ENCODE results near the gene PAK4. TPM values are rescaled to one million over a fixed set of nuclear protein-coding genes. Genes with fewer than 3 reads are reported as not detected.

Gene PAK4
- total and polyA plus RNA-seq, 3 donors from 2014 or later, result 61.0 to 88.3 (median 84.3) TPM

DNA sequence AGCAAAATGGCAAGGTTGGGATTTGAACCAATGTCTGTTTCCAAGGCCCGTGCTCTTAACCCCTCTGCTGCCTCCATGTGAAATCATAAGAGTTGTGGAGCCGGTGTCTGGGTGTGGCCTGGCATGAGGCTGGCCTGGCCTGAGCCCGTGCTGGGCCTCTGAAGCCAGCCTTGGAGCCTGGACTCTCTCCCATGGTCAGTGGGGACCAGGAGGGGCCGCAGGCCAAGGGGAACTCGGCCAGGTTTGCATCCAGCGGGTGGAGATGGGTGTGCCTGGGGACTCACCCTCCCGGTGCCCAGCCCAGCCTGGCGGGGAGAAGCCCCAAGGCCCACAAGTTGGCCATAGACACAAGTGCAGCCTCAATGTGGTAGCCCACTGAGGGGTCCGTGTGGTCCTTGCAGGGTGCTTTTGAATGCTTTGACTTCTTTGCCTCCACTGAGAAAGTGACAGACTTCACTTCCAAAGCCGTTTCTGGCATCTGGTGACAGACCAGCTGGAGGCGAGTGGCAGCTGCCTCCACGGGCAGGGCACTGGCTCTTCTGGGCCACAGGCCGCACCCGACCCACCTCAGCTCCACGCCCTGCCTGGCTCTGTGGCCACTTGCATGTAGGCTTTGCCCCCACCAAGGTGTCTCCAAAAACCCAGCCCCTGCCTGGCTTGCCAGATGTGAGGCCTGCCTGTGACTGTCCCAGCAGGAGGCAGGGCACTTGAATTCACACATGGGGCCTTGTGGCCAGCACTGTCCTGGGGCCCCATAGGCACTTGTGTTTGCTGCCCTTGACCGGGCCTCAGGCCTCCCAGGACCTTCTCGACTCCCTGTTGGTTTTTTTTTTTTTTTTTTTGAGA, 45.0 kb downstream of the PAK4 start:
- no peak for DNase-seq
- H3K9me3 ChIP-seq, result no peaks in the 10 kb centered on the region
- no peak overlapping the region for H3K27ac ChIP-seq
- WGBS, 2 donors, result 76 to 82% methylated on average over 8 to 17 of the region's 17 CpGs
- TF ChIP-seq, protein P1, sequence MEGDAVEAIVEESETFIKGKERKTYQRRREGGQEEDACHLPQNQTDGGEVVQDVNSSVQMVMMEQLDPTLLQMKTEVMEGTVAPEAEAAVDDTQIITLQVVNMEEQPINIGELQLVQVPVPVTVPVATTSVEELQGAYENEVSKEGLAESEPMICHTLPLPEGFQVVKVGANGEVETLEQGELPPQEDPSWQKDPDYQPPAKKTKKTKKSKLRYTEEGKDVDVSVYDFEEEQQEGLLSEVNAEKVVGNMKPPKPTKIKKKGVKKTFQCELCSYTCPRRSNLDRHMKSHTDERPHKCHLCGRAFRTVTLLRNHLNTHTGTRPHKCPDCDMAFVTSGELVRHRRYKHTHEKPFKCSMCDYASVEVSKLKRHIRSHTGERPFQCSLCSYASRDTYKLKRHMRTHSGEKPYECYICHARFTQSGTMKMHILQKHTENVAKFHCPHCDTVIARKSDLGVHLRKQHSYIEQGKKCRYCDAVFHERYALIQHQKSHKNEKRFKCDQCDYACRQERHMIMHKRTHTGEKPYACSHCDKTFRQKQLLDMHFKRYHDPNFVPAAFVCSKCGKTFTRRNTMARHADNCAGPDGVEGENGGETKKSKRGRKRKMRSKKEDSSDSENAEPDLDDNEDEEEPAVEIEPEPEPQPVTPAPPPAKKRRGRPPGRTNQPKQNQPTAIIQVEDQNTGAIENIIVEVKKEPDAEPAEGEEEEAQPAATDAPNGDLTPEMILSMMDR (IDR thresholded peaks at IDR 0.05), result no peak
- TF ChIP-seq POLR2A (IDR thresholded peaks at IDR 0.05), result no peak
- no peaks in the 10 kb centered on the region for H3K36me3 ChIP-seq (ENCODE audit: low read depth, missing control alignments)
- intact Hi-C loops (cut with DNase I; ENCODE audit: low total_unique reads), result no loop called here
- no peak overlapping the region for H3K4me3 ChIP-seq
- H3K27me3 ChIP-seq, result no peaks in the 10 kb centered on the region
- H3K4me1 ChIP-seq, result peaks cover 13% of the 10 kb centered on the region

DNA sequence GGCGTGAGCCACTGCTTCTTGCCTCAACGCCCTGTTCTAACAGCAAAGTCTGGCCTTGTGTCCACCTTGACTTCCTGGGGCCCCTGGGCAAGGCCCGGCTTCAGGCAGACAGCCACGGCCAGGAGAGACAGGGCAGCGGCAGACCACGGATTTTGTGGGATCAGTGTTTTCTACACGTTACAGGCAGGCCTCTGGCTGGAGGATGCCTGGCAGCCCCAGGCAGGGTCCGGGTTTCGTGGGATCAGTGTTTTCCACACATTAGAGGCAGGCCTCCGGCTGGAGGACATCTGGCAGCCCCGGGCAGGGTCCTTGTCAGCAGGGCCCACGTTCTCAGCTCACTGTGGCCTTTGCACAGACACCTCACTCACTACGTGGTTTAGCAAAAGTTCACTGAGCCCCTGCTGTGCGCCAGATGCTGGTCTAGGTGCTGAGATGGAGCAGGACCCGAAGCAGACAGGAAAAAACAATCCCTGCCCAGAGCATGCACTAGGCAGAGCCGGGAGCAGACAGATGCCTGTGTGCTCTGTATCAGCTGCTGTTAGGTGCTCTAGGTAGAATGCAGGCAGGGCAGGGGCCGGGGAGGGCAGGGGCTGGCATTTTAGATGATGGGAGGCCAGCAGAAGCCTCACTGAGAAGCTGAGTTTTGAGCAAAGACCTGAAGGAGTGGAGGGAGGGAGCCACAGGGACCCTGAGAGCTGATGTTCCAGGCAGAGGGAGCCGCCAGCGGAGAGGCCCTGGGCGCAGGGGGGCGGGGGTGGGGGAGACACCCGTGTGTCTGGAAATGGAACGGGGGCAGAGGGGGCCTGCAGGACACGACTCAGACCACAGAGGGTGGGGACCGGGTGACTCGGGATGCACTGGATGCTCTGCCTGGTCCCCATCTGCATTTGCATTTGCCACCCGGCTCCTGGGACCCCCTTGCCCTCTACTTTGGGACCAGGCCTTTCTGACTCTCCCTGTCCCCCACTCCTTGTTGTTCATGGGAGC, 46.2 kb downstream of the PAK4 start:
- H3K9me3 ChIP-seq, result no peaks in the 10 kb centered on the region
- TF ChIP-seq, protein P1 (IDR thresholded peaks at IDR 0.05), result no peak
- no peak for TF ChIP-seq POLR2A (IDR thresholded peaks at IDR 0.05)
- H3K27me3 ChIP-seq, result no peaks in the 10 kb centered on the region
- H3K36me3 ChIP-seq (ENCODE audit: low read depth, missing control alignments), result no peaks in the 10 kb centered on the region
- no peak overlapping the region for H3K4me3 ChIP-seq
- no peak overlapping the region for H3K27ac ChIP-seq
- intact Hi-C loops (cut with DNase I; ENCODE audit: low total_unique reads), result no loop called here
- H3K4me1 ChIP-seq, result peaks cover 8% of the 10 kb centered on the region
- WGBS, 2 donors, result 79 to 83% methylated on average over 17 to 27 of the region's 27 CpGs
- no peak for DNase-seq

DNA sequence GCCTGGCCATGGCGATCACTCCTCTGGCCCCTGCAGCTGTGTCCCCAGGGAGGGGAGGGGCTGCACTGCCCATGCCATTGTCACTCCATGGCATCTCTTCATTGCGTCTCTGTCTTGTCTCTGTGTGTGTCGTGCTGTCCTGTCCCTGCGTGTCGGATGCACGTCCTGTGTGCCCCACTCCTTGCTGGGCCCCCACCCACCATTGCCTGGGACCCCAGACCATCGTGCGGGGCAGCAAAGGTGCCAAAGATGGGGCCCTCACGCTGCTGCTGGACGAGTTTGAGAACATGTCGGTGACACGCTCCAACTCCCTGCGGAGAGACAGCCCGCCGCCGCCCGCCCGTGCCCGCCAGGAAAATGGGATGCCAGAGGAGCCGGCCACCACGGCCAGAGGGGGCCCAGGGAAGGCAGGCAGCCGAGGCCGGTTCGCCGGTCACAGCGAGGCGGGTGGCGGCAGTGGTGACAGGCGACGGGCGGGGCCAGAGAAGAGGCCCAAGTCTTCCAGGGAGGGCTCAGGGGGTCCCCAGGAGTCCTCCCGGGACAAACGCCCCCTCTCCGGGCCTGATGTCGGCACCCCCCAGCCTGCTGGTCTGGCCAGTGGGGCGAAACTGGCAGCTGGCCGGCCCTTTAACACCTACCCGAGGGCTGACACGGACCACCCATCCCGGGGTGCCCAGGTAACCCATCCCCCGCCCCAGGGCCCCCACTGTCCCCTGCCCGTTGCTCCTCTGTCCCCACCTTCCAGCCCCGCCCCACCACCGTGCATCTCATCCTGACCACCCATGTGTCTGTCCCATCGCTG, 47.3 kb downstream of the PAK4 start:
- Histone ChIP-seq H3K4me1 (no peaks in the 10 kb centered on the region), H3K36me3 (ENCODE audit: low read depth, missing control alignments) (no peaks in the 10 kb centered on the region), H3K9me3 (no peaks in the 10 kb centered on the region), H3K27me3 (no peaks in the 10 kb centered on the region), H3K27ac (no peak overlapping the region), H3K4me3 (no peak overlapping the region)
- intact Hi-C loops (cut with DNase I; ENCODE audit: low total_unique reads), result no loop called here
- 91 to 94% methylated on average over 16 to 44 of the region's 45 CpGs for WGBS, 2 donors
- TF ChIP-seq POLR2A (IDR thresholded peaks at IDR 0.05), result no peak
- TF ChIP-seq, protein P1 (IDR thresholded peaks at IDR 0.05), result no peak
- no peak for DNase-seq

DNA sequence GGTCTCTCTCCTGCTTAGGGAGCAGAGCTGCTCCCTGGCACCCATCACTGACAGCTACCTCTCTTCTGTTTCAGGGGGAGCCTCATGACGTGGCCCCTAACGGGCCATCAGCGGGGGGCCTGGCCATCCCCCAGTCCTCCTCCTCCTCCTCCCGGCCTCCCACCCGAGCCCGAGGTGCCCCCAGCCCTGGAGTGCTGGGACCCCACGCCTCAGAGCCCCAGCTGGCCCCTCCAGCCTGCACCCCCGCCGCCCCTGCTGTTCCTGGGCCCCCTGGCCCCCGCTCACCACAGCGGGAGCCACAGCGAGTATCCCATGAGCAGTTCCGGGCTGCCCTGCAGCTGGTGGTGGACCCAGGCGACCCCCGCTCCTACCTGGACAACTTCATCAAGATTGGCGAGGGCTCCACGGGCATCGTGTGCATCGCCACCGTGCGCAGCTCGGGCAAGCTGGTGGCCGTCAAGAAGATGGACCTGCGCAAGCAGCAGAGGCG, 48.0 kb downstream of the PAK4 start:
- H3K4me3 ChIP-seq, result no peak overlapping the region
- 88 to 94% methylated on average over 3 to 25 of the region's 25 CpGs for WGBS, 2 donors
- no peaks in the 10 kb centered on the region for H3K36me3 ChIP-seq (ENCODE audit: low read depth, missing control alignments)
- no peaks in the 10 kb centered on the region for H3K9me3 ChIP-seq
- no peak overlapping the region for H3K27ac ChIP-seq
- H3K4me1 ChIP-seq, result no peaks in the 10 kb centered on the region
- no peak for DNase-seq
- TF ChIP-seq, protein P1 (IDR thresholded peaks at IDR 0.05), result no peak
- TF ChIP-seq POLR2A (IDR thresholded peaks at IDR 0.05), result no peak
- H3K27me3 ChIP-seq, result no peaks in the 10 kb centered on the region
- intact Hi-C loops (cut with DNase I; ENCODE audit: low total_unique reads), result no loop called here
